Stimulated activated CD4-positive, alpha-beta T cell treated with anti-CD3 and anti-CD28 coated beads, Interleukin-4, amount 100 ng/mL, for 4 hours (primary cell): ENCODE data around the gene HIVEP3.

Experiments used
- DNase-seq, 2 experiments: peaks; one replicate each; pipeline ENCODE4 v3.0.0-alpha.2; 2020

Gene HIVEP3

DNA sequence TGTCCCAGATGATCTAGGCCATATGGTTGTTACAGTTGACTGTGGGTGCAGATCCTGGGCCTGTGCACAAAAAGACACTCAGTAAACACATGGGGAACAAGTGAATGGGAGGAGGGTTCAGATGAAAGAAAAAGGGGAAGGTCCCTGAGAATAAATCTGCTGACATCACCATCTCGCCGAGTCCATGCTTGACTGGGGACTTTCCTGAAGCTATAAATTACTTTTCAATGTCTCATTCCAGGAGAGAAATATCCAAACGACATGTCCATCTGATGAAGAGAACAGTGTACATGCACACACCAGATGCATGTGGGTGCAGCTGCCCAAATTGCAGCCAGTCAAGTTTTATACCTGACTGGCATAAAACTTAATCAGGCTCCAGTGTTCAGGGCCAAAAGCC, 109.0 kb downstream of the HIVEP3 start:
- DNase-seq, result no peak

DNA sequence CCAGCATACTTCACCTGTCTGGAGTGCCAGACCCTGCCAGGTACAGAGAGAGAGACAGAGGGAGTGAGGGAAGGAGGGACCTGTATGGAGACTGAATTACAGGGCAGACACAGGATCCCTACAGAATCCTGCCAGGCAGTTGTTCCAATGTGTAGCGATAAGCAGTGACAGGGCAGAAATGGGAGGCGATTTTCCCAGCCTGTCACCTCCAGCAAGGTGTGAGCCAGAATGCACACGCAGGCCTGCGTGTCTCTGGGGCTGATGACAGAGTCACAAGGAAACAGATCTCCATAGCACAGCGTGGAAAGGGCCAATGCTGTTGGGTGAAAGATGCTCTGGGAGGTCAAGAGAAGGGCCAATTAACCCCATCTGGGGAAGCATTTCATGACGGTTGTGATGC, 111.3 kb downstream of the HIVEP3 start:
- DNase-seq, result no peak

DNA sequence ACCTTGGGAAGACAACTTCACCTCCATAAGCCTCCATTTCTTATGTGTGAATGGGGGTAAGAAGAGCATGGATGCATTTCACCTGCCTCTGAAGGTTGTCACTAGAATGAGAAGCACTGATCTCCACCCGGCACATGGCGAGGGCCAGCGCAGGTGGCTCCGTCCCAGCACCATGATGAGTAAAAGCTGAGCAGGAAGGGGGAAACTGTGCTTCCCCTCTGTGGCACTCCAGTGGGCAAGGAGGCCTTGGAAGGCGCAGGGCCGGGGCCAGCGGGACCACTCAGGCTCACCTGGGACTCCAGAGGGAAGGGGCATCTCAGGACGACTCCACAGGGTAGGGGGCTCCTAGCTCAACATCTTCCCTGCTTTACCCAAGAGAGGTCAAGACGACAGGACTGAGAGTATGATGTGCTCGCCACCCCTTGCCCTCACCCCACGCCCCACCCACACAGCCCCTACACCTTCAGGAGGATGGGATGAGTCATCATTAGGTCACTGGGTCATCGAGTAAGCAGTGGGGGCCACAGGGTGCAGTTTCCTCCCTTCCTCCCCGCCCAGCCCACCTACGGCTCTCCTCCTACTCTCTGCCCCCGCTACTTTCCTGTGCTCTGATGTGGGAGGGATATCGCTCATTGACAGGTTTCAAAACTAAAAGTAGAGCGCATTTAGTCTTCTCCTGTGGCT, 112.1 kb downstream of the HIVEP3 start:
- DNase-seq, result peak; percentile 69 to 91

DNA sequence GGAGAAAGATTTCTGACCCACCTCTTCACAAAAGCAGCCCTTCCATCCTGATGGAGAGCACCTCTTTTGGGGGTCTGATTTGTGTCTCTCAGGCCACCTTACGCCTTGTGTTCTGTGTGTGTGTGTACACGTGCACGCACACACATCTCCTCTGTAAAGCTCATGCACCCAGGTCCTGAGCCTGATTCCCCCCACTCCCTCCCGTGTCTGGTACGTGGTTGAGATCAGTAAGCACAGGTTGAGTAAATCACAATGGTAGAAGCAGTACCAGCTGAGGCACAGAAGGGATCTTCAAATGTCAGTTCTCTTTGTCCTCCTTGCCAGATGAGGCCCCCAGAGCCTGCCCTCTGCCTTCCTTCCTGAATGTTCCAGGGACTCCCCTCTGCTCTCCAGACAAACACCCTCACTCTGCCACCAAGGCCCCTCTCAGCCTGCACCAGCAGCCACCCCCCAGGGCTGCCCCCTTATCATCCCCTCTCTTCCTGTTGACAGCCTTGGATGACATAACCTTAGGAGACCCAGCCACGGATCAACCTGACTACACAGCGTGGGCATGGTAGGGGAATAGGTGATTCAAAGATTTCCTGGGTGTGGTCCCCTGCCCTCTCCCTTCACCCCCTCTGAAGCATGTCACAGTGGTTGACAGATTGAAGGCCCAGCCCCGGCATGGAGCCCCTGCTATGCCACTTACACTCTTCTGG, 112.8 kb downstream of the HIVEP3 start:
- DNase-seq, result peak; percentile 40 to 81

DNA sequence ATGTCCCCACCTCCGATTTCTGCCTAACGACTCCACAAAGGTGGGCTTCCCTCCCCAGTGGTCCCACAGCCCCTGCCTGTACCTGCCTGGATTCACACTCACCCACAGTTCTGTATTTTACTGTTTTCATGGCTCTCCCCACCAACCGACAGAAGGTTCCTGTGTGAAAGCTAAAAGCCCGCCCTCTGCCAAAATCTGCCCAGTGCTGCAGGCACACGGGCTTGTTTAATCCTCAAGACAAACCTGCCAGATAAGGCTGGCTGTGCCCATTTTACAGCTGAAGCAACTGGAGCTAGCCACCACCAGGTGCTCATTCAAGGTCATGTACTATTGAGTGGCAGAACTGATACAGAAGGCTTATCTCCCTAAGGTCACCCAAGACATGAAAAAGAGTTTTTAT, 114.5 kb downstream of the HIVEP3 start:
- DNase-seq, result peak in 1 of 2 experiments; percentile 27

DNA sequence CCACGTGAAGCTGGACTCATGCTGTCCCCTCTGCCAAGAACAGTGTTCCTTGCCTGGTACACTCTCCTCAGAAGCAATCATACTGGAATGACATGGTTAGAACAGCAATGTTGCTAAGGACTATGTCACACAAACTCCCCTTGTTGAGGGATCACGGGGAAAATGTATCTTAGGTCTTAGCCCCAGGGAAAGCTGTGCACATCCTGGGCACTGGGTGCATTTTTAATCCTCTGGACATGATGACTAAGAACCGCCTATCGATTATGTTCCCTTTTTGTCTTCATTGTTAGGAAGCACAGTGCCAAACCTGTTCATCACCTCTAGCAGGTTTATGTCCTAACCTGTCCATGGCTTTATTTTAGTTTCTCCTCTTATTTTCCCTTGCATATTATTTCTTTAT, 115.1 kb downstream of the HIVEP3 start:
- no peak for DNase-seq

DNA sequence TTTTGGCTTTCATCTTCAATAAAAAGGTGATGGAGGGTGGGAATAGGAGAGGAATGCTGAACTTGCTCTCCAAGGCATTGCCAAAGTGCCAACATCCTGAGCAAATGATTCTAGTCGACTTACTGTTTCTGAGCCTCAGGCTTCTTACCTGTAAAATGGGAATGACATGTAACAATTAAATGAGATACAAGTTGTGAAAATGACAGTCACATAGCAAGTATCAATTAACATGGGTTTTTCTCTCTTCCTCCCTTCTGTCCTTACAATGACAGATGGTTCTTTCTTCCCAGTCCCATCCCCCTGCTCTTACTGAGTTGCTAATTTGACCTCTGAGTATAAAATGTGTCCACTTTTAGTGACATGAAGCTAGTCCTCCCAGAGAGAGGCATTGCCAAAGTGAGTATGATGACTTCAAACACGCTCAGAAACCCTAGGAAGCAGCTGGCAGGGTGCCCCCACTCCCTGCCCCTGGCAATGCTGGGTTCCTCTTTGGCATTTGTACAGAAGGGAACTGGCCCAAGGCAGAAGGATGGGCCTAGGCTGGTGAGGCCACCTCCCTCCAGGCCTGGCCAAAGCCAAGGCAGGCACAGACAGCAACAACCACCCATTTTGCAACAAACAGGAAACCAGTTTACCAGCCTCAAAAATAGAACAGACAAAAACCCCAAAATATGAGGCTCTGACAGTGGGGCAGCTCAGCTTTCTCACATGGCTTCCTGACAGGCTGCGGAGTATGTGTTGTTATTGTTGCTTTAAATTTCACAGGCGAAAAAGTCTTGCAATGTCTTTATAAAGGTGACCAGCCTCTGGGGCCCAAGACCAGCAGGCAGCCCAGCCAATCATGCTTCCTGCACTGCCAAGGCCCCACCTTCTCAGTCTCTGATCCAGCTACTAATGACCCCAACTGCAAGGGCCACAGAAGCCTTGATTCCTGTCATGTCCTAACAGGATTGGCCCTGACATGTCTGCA, 115.9 kb downstream of the HIVEP3 start:
- DNase-seq, result peak in 1 of 2 experiments; percentile 10

DNA sequence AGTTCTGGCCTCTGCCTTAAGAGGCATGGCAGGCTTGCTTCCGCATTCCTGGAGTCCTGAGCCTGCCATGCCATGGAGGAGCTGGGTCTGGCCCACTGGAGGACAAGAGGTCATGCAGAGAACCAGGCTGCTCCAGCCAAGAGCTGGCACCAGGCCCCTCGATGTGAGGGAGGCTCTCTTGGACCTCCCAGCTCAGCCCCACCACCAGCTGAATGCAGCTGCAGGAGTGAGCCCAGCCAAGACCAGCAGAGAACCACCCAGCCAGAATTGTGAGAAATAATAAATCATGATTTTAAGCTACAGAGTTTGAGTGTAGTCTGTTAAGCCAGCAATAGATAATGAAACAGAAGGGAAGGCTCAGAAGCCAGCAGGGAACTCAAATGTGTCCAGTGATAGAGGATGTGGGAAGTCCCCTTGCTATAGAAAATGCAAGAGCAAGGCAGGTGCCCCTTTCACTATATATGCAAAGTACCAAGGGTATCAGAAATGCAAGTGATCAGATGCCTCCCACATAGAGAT, 118.4 kb downstream of the HIVEP3 start:
- no peak for DNase-seq

DNA sequence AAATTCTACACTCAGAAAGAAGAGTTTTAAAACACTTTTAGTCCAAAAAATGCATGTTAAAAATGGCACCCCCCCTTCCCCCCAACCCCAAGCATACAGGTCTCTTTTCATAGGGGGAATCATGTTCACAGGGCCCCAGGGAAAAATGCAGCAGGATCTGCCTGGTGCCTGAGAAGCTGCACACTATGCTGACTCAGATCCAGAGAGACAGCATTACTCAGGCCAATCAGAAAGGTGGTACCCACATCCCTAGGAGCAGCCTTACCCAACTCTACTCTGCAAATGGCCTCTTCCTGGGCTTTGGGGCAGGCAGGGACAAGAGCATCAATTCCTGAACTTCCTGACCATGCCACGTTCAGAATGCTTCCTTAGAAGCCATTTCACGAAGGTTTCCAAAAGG, 119.0 kb downstream of the HIVEP3 start:
- no peak for DNase-seq

DNA sequence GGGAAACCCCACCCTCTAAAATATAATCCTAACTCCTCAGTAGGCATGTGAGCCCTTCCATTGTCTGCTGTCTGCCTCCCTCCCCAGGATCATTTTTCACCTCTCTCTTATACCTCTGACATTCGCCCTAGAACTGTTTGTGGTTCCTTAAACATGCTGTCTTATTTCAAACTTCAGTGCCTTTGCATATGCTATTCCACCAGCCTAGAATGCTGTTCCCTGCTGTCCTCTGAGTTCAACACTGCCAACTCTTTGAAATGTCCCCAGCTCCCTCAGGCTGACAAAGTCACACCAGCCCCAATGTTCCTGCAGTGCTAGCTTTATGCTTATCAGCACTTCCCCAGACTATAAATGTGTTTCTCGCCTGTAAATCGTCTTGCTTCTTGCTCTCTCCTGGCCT, 119.5 kb downstream of the HIVEP3 start:
- DNase-seq, result no peak

DNA sequence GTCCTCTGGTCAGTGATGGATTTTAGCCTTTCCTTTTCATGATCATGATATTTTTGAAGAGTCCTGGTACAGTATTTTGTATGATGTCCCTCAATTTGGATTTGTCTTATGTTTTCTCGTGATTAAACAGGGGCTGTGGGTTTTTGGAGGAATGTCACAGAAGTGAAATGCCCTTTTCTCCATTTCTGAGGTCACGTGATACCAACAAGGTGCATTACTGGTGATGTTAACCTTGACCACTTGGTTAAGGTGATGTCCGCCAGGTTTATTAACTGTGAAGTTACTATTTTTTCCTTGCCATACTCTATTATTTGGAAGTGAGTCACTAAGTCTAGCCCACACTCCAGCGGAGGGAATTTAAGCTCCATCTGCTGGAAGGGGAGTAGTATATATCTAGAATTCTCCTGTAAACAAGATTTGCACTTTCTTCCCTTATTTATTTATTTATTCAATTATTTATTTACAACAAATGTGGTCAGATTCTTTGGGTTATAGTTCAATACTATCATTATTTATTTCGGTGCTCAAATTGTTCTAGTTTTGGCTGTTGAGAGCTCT, 123.4 kb downstream of the HIVEP3 start:
- no peak for DNase-seq

DNA sequence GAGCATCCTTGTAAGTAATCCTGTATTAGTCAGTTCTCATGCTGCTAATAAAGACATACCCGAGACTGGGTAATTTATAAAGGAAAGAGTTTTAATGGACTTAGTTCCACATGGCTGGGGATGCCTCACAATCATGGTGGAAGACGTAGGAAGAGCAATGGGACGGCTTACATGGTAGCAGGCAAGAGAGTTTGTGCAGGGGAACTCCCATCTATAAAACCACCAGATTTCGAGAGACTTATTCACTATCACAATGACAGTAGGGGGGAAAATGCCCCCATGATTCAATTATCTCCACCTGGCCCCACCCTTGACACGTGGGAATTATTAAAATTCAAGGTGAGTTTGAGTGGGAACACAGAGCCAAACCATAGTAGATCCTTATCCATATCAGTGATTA, 124.7 kb downstream of the HIVEP3 start:
- DNase-seq, result no peak

DNA sequence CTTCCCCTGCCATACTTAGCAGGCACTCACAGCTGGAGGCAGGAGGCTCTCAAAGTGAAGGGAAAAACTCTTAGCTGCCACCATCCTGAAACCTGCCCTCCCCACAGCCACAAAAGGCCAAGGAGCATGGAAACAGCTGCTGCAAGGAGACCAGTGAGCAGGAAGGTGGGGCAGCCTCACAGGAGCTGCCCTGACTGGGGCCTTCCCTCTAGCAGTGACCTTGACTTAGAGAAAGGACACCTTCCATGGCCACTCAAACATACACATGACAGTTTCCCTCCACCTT, 126.3 kb downstream of the HIVEP3 start:
- no peak for DNase-seq

DNA sequence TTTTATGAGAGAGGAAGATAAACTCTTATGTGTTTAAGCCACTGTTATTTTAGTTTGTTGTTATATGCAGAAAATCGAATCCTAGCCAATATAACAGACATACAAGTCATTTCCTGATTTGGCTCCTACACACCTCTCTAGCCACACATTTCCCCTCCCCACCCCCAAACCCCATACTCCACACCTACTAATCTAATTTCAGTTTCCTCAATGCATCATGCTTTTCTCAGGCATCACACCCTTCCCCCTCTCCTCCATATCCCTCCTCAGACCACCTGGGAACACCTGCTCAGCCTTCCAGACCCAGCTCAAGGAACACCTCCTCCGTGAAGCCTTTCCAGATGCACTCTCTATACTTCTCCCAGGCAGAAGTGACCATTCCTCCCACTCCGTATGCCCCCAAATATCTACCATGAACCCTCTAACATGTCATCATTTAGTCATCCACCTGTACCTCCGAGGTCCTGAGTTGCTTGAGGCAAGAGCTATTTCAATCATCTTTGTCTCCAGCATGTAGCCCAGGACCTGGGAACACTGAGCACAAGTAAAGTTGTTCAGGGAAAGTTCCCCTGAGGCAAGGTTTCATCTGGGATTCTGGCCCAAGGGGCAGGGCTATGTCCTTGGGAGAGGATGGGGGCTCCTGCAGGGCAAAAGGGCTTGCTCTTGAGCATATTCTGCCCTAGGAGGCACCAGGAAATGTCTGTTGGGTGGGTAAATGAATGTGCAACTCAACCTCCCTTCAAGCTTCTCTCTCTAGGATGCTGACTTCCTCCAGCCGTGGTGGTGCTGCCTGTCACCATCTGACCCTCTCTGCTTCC, 126.8 kb downstream of the HIVEP3 start:
- DNase-seq, result peak in 1 of 2 experiments; percentile 53

DNA sequence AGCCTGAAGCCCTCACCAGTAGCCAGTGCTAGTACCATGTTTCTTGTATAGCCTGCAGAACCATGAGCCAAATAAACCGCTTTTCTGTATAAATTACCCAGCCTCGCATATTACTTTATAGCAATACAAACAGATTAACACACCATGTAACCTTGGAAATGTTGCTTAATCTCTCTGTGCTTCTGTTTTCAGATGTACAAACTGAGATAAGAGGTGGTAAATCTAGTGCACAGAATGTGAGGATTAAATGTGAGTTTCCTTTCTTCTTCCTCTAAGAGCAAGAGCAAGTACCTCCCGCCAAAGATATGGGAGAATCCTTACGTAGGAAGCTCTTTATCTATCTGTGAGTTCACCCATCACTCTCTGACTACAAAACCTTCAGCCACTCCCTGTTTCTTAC, 128.4 kb downstream of the HIVEP3 start:
- no peak for DNase-seq

DNA sequence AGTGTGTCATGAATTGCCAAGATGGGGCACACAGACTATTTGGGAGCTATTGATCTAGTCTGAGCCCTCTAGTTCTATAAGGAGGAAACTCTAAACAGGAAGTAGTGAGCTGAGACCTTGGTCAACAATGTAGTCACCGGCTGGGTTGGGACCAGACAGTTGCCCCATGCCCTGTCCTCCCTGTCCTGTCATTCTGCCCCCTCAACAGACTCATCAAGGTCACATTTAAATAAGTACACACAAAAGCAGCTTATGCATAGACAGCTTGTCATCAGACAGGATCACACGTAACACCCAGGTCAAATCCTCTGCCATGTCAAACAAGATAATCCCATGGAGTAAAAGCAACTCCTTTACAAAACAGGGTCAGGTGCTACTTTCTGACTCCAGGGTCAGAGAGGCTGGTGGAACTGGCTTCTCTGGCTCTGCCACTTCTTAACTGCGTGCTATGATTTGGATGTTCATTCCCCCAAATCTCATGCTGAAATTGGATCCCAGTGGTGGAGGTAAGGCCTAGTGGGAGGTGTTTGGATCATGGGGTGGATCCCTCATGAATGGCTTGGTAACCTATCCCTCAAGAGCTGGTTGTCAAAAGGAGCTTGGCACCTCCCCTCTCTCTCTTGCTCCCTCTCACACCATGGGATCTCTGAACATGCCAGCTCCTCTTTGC, 128.9 kb downstream of the HIVEP3 start:
- no peak for DNase-seq

DNA sequence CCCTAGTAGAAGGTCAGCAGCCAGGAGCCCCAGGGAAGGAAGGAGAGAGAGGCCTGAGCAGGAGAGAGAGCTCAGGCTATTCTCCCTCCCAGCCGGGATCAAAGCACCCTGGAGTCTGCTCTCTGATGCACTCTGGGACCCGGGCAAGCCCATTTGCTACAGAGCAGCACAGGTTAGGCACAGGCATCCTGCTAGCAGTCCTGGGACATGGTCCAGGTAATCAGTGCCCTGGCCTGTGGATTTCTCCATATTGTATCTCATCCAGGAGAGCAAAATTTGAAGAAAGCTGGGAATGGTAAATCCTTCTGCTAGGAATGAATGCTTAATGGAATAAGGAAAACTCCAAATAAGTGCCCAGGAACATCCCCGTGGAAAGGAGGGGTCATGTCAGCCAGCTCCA, 130.3 kb downstream of the HIVEP3 start:
- DNase-seq, result no peak

DNA sequence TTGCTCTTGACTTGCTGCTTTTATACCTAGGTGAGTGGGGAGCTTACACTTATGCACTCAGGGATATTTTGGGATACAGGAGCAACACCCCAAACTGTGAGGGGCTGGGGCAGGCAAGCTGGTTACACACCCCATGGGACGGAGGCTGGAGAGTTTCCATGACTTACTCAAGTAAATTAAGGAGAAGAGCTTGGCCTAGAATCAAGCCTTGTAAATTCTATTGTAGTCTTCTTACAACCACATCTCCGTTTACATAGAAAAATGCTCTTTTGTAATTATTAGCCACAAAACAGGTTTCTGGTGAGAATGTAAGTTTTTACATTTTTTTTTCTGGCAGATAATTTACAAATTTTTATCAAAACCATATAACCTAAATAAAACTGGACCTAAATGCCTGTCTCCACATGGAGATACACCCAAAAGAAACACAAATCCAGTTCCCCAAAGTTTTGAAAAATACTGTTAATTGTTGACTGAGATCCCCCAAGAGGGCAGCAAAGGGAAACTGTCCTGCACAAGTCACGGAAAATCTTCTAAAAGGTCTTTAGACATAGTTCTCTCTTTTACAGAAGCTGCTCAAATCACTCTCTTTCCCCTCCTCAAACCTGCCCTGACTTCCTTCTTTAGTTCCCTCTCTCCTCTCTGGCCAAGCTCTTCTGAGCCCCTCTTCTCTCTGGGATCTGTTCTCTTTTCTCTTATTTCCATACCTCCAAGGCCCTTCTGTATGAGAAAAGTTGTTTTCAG, 134.0 kb downstream of the HIVEP3 start:
- no peak for DNase-seq

DNA sequence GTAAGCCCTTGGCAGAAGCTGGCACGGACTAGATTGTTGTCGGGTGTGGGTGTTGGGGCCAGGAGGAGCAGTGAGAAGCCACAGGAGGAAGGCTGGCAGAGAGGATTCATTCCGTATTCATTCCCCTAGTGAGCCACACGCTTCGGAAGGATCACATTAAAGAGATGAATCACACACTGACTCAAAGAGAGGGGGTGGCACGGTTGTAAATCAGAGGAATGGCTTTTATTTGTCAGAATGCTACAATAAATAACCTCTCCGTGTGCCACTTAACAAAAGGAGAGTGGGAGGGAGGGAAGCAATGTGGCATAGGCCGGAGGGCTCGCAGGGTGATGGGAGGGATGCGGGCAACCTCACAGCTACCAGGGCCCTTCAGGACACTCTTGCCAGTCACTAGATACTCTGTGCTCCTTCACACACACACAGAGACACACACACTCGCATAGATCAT, 135.5 kb downstream of the HIVEP3 start:
- peak; percentile 47 to 68 for DNase-seq

DNA sequence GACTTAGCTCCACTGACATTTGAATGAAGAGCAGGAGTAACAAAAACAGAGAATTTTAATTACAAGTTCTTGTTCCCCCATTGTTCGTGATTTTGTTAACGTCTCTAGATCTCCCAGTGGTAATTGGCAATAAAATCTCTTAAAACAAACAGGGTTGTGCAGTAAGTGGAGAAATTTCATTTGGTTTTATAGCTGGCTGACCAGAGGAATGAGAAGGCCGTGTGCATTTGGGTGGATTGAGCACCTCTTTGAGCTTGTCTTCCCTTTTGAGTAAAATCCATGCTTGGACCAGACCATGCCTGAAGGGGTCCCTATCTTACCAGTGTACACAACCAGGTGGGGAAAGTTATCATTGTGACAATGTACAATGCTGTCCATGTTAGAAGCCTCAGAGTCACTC, 137.8 kb downstream of the HIVEP3 start:
- no peak for DNase-seq

DNA sequence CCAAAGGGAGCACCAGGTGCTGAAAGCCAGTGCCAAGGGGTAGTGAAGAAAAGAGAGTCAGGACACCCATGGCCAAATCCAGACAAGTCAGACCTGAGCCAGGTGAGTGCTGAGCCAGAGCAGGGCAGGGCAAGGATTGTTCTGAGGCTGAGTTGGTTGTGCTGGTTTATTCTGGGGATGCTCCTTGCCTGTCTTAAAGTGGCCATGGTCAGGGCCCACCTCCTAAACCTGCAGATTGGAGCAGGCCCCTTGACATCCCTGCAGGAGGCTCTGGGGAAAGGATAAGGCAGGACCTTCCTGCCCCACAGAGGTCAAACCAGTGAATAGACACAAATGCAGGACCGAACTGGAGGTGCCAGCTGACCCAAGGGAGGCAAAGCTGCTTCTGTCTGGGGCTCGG, 138.4 kb downstream of the HIVEP3 start:
- DNase-seq, result no peak
